ENCODE results near the gene COQ2. TPM values are rescaled to one million over a fixed set of nuclear protein-coding genes. Genes with fewer than 3 reads are reported as not detected.
"Not testable (repeated sequence)": the region's sequence is repeated elsewhere in the genome, so short reads cannot be mapped to it uniquely, and the experiment has no call there.

COQ2 gene
- total RNA-seq, 1 donor from 2014 or later, result 20.0 TPM

GRCh38 chr4:83290059-83290774, 5.6 kb upstream of the COQ2 start:
- DNase-seq; intact Hi-C loops (cut with micrococcal nuclease); ATAC-seq: not testable (repeated sequence)

DNA sequence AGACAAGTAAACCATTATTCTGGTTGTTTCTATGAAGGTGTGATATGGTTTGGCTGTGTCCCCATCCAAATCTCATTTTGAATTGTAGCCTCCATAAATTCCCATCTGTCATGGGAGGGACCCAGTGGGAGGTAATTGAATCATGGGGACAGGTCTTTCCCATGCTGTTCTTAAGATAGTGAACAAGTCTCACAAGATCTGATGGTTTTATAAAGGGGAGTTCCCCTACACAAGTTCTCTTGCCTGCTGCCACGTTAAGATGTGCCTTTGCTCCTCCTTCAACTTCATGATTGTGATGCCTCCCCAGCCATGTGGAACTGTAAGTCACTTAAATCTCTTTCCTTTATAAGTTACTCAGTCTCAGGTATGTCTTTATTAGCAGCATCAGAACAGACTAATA, 3.8 kb upstream of the COQ2 start:
- intact Hi-C loops (cut with micrococcal nuclease), result loop anchor here (10.0 kb wide), 1 partner anchor 166 kb away; the partner anchor contains the start of genes HELQ and MRPS18C
- not testable (repeated sequence) for ATAC-seq, DNase-seq

DNA sequence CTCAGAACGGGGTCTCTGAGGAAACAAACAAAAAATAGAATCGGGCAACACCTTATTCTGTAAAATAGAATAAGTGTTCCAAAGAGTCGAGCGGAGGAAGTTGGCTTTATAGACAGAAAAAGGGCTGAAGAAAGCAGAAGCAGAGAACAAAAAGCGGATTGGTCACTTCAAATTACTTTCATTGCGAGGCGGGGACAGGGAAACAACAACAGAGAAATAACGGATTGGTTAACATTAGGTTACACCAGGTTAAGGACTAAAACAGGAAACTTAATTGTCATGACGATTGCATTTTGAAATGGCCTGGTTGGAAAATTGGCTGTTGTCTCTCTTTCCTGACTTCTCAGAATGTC, 433 bp upstream of the COQ2 start:
- DNase-seq, result no peak
- peak; percentile 38 for ATAC-seq
- intact Hi-C loops (cut with micrococcal nuclease), result loop anchor here (10.0 kb wide), 1 partner anchor 170 kb away; the partner anchor contains the start of genes HELQ and MRPS18C

DNA sequence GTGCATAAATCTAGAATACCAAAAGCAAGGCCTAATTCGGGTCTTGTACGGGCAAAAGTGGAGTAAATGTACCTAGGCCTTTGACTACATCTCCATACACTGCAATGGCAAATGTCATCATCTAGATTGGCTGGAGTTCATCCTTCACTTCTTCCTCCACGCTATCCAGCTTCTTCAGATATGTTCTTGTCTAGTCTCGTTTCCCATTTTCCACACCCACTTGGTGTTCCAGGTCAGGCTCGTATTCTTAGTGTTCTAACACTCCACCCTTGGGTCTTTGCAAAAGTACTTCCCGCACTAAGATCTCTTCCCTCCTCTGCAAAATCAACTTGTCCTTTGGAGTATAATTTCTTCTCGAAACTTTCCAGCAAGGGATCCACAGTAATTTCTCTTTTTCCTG, 1.4 kb downstream of the COQ2 start:
- intact Hi-C loops (cut with micrococcal nuclease), result loop anchor here (10.0 kb wide), 1 partner anchor 172 kb away; the partner anchor contains the start of genes HELQ and MRPS18C
- DNase-seq, result no peak
- no peak for ATAC-seq

DNA sequence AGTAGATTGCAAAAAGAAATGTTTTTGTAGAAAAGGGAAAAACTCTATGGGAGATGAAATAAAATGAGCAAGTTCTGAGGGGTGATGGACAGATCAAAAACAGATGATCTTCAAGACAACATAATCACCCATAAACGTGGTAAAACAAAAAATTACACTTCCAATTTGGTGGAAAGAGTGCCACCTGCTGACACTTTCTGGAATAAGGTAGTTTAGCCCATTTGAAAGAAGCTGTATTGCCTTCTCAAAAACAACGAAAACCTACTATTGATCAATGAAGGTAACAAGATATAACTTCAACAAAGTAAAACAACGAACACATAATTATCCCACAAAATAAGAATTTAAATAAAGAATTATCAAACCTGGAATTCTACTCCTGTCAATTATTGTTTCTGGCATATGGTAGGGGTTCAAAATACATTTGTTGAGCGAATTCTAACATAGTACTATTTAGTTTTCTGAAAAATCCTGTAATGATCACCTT, 2.5 kb downstream of the COQ2 start:
- intact Hi-C loops (cut with micrococcal nuclease), result loop anchor here (10.0 kb wide), 1 partner anchor 173 kb away; the partner anchor contains the start of genes HELQ and MRPS18C
- ATAC-seq (no peak), DNase-seq (no peak)

DNA sequence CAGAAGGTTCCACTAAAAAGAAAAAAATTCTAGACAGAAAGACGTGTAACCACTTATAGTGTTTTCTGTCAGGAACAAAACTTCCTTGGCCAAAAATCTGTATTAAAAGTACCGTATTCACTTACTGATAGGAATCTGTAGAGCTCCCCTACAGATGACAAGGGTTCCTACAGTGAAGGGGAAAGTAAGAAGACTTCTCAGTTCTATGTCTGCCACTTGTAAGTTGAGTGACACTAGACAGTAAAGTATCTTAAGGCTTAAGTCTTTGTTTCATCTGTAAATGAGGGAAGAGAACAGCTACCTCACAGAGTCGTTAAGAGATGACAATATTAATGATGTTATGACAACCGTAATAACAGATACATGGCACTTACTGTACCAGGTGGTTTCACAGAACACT, 3.3 kb downstream of the COQ2 start:
- no peak for ATAC-seq
- DNase-seq, result no peak
- intact Hi-C loops (cut with micrococcal nuclease), result loop anchor here (10.0 kb wide), 1 partner anchor 173 kb away; the partner anchor contains the start of genes HELQ and MRPS18C

DNA sequence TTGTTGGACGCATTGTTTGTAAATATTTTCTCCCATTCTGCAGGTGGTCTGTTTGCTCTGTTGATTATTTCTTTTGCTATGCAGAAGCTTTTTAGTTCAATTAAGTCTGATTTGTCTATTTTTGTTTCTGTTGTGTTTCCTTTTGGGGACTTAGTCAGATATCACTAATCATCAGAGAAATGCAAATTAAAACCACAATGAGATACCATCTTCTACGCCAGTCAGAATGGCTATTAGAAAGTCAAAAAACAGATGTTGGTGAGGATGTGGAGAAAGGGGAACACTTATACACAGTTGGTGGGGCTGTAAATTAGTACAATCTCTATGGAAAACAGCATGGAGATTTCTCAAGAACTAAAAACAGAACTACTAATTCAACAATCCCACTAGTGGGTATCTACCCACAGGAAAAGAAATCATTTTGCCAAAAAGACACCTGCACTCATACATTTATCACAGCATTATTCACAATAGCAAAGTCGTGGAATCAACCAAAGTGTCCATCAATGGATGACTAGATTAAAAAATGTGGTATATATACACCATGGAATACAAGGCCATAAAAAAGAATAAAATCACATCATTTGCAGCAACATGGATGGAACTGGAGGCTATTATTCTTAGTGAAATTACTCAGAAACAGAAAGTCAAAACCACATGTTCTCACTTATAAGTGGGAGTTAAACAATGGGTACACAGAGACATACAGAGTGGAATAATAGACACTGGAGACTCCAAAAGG, 8.1 kb downstream of the COQ2 start:
- no peak for ATAC-seq
- intact Hi-C loops (cut with micrococcal nuclease), result no loop called here

GRCh38 chr4:83273926-83274325, 10.7 kb downstream of the COQ2 start:
- intact Hi-C loops (cut with micrococcal nuclease); ATAC-seq; DNase-seq: not testable (repeated sequence)

More for the DNA sequence above, 8.1 kb downstream of the COQ2 start:
- no peak for DNase-seq

- ATAC-seq (no peak), DNase-seq (no peak)
- intact Hi-C loops (cut with micrococcal nuclease), result no loop called here
Observed at GRCh38 chr4:83272900-83273299, 11.7 kb downstream of the COQ2 start.

DNA sequence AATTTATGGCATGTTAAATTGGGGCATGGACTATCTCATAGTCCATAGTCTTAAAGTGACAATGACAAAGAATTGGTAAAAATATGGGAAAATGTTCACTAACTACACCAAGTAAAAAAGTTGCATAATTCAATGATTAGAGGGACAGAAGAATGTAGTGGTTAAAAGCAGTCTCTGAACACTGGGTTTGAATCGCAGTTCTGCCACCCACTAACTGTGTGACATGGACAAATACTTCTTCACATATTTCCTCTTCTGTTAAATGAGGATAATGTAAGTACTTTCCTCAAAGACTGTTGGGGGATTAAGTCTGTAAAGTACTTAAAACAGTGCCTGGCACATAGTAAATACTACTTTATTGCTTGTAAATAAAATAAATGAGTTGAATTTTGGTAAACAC, 15.3 kb downstream of the COQ2 start:
- no peak for ATAC-seq
- intact Hi-C loops (cut with micrococcal nuclease), result loop anchor here (10.0 kb wide), 2 partner anchors 194 to 804 kb away; no protein-coding TSS in a partner anchor
- no peak for DNase-seq

- no peak for ATAC-seq
- no peak for DNase-seq
- intact Hi-C loops (cut with micrococcal nuclease), result loop anchor here (10.0 kb wide), 2 partner anchors 194 to 804 kb away; no protein-coding TSS in a partner anchor
Observed at GRCh38 chr4:83268491-83268890, 16.1 kb downstream of the COQ2 start.

- intact Hi-C loops (cut with micrococcal nuclease), result loop anchor here (10.0 kb wide), 2 partner anchors 193 to 803 kb away; no protein-coding TSS in a partner anchor
- no peak for DNase-seq
- no peak for ATAC-seq
Observed at GRCh38 chr4:83267830-83268475, 16.6 kb downstream of the COQ2 start.

DNA sequence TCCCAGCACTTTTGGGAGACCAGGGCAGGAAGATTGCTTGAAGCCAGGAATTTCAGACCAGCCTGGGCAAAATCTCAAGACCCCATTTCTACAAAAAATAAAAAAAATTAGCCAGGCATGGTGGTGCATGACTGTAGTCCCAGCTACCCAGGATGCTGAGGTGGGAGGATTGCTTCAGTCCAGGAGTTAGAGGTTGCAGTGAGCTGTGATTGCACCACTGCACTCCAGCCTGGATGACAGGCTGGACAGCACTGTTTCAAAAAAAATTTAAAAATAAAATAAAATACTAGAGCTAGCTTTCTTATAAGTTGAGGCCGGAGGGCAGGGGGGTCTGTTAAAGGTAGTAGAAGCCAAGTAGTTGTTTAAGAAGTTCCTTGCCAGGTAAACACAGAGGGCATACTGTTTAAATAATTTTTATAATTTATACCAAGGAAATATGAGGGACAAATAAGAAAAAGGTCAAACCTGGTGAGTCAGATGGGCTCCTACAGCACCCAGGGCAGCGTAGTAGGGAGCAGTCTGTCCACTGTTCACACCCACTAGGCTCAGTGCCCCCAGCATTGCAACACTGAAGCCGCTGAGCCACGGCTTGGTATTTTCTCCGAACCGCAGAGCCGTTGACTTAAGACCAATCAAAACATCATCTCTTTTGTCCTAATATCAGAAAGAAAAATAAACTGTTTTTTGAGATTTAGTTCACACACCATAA, 17.3 kb downstream of the COQ2 start:
- intact Hi-C loops (cut with micrococcal nuclease), result loop anchor here (10.0 kb wide), 2 partner anchors 192 to 802 kb away; no protein-coding TSS in a partner anchor
- ATAC-seq (no peak), DNase-seq (no peak)

GRCh38 chr4:83266689-83267088, 17.9 kb downstream of the COQ2 start:
- DNase-seq (no peak), ATAC-seq (no peak)
- intact Hi-C loops (cut with micrococcal nuclease), result loop anchor here (10.0 kb wide), 2 partner anchors 192 to 802 kb away; no protein-coding TSS in a partner anchor

- intact Hi-C loops (cut with micrococcal nuclease), result loop anchor here (10.0 kb wide), 2 partner anchors 188 to 798 kb away; no protein-coding TSS in a partner anchor
- ATAC-seq (no peak), DNase-seq (no peak)
Observed at GRCh38 chr4:83263106-83263505, 21.5 kb downstream of the COQ2 start.

- DNase-seq, result no peak
- intact Hi-C loops (cut with micrococcal nuclease), result loop anchor here (10.0 kb wide), 2 partner anchors 188 to 798 kb away; no protein-coding TSS in a partner anchor
- no peak for ATAC-seq
Observed at GRCh38 chr4:83262682-83263081, 21.9 kb downstream of the COQ2 start.

DNA sequence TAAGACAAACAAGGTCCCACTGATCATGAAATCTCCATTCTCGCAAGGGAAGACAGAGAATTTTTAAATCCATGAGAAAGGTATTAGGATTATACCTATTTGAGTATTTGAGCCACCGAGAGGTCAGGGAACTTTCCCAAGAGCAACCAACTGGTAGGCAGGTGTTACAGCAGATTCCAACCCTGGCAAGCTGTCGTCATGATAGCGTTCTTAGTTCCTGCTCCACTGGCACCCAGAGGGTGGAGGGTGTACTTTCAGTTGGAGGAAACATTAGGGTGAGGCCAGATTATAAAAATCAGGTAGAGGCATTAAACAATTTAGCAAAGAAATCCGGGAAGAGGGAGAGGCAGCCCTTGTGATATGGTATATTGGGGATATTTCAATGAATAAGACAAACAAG, 23.3 kb downstream of the COQ2 start:
- DNase-seq, result no peak
- intact Hi-C loops (cut with micrococcal nuclease), result loop anchor here (10.0 kb wide), 2 partner anchors 187 to 797 kb away; no protein-coding TSS in a partner anchor
- no peak for ATAC-seq

GRCh38 chr4:83259586-83259985, 25.0 kb downstream of the COQ2 start:
- intact Hi-C loops (cut with micrococcal nuclease), result no loop called here
- peak; percentile 73 for ATAC-seq
- no peak for DNase-seq

Data from left ventricle myocardium superior (tissue), 1 donor.